Endothelial cell of umbilical vein (primary cell): ENCODE data around the gene CHD5. TPM values are rescaled to one million over a fixed set of nuclear protein-coding genes. Genes with fewer than 3 reads are reported as not detected.

Source experiments
- BruUV-seq: library from RNA; stranded (reverse); fragments of 400-500 nt; replicated peaks from 2 replicates; lab custom pipeline; 2021; lab: Mats Ljungman, UMichigan
- CTCF ChIA-PET: fragments of 300-600, 350-600 bp; sonication (Branson Sonifier 250); formaldehyde crosslinking; loops from one replicate; lab custom pipeline; 2021; ENCODE audit warnings: antibody characterized with exemption, inconsistent platforms; lab: Charles Lee
- POLR2A ChIA-PET: fragments of 300-600, 350-600 bp; sonication (Branson Sonifier 250); formaldehyde crosslinking; loops from one replicate; lab custom pipeline; 2021; ENCODE audit warnings: antibody characterized with exemption, inconsistent platforms; lab: Charles Lee
- DNase-seq: peaks from one replicate; pipeline ENCODE4 v3.0.0-alpha.2; 2011; ENCODE audit warnings: low read depth, low spot score
- FAIRE-seq: peaks from 2 replicates; lab custom pipeline; 2011; peaks lifted over from hg19 to GRCh38; lab: Jason Lieb, UNC
- H2AFZ ChIP-seq: 2 replicates; pipeline ENCODE4 v1.6.0; 2012; ENCODE audit warnings: low read depth, low read length, control low read depth, inconsistent platforms
- H3K27ac ChIP-seq: 2 replicates; pipeline ENCODE4 v1.5.1; 2011; ENCODE audit warnings: low read depth, mild to moderate bottlenecking, control low read depth, low read length, moderate library complexity; ENCODE audit not compliant: insufficient read depth
- H3K27me3 ChIP-seq, 2 experiments: 2 replicates each; pipeline versions ENCODE4 v1.6.0 to v1.6.1; 2011; ENCODE audit warnings: low read length in 2 of 2, mixed read lengths in 1 of 2; ENCODE audit not compliant: control insufficient read depth in 2 of 2, insufficient read depth in 2 of 2
- H3K36me3 ChIP-seq, 2 experiments: 2 replicates in 1 of 2; 3 replicates in 1 of 2; pipeline ENCODE4 v1.5.1; 2011; ENCODE audit warnings: low read length in 2 of 2, mild to moderate bottlenecking in 1 of 2, moderate library complexity in 1 of 2; ENCODE audit not compliant: control insufficient read depth in 2 of 2, insufficient read depth in 2 of 2; ENCODE audit errors: extremely low read depth in 1 of 2
- H3K4me1 ChIP-seq: 3 replicates; pipeline ENCODE4 v1.5.1; 2011; ENCODE audit warnings: mild to moderate bottlenecking, low read length; ENCODE audit not compliant: control insufficient read depth, insufficient read depth; ENCODE audit errors: extremely low read depth
- H3K4me2 ChIP-seq: 2 replicates; pipeline ENCODE4 v1.6.1; 2011; ENCODE audit warnings: low read length, control low read depth, mixed read lengths; ENCODE audit not compliant: insufficient read depth
- H3K4me3 ChIP-seq, 3 experiments: fragments of 200-600 bp in 1 of 3; sonication (generic), shearing (Covaris generic) in 1 of 3; replicated peaks in 1 of 3; 2 replicates each; pipeline ENCODE4 v1.5.1; 2011 to 2016; ENCODE audit warnings: control low read depth in 3 of 3, low read length in 3 of 3, mild to moderate bottlenecking in 2 of 3, inconsistent platforms in 1 of 3, low read depth in 1 of 3, moderate library complexity in 1 of 3; ENCODE audit not compliant: insufficient read depth in 1 of 3
- H3K79me2 ChIP-seq: 2 replicates; pipeline ENCODE4 v1.6.0; 2012; ENCODE audit warnings: low read length, inconsistent platforms; ENCODE audit not compliant: control insufficient read depth, insufficient read depth
- H3K9ac ChIP-seq: replicated peaks from 2 replicates; pipeline ENCODE3; 2011; ENCODE audit warnings: low read length, control low read depth; ENCODE audit not compliant: insufficient read depth; ENCODE audit errors: extremely low read depth
- H3K9me1 ChIP-seq: replicated peaks from 3 replicates; pipeline ENCODE4 v1.6.0; 2011; ENCODE audit warnings: mild to moderate bottlenecking, low read length; ENCODE audit not compliant: control insufficient read depth, insufficient read depth; ENCODE audit errors: extremely low read depth
- H3K9me3 ChIP-seq: replicated peaks from 2 replicates; pipeline ENCODE4 v1.5.1; 2012; ENCODE audit warnings: low read length, inconsistent platforms; ENCODE audit not compliant: control insufficient read depth, insufficient read depth
- H4K20me1 ChIP-seq: replicated peaks from 2 replicates; pipeline ENCODE3; 2011; ENCODE audit warnings: mild to moderate bottlenecking, low read length; ENCODE audit not compliant: control insufficient read depth, insufficient read depth; ENCODE audit errors: extremely low read depth
- CTCF ChIP-seq, 2 donors: IDR thresholded peaks; 1 replicate in 1 of 2; 2 replicates in 1 of 2; pipeline ENCODE4 v1.5.1; 2011; ENCODE audit warnings: low read length in 2 of 2, mild to moderate bottlenecking in 2 of 2, moderate library complexity in 2 of 2, control low read depth in 1 of 2, inconsistent platforms in 1 of 2, low read depth in 1 of 2; ENCODE audit not compliant: insufficient read depth in 1 of 2; ENCODE audit errors: extremely low read depth in 1 of 2
- EZH2 ChIP-seq: IDR thresholded peaks from 2 replicates; pipeline ENCODE4 v1.6.1; 2012; ENCODE audit warnings: borderline replicate concordance, low read depth, mild to moderate bottlenecking, moderate library complexity, low read length, inconsistent platforms; ENCODE audit not compliant: severe bottlenecking
- GATA2 ChIP-seq: IDR thresholded peaks from 2 replicates; pipeline ENCODE4 v1.7.0; 2011; ENCODE audit warnings: low read depth, mild to moderate bottlenecking, moderate library complexity, mixed read lengths, low read length; ENCODE audit not compliant: insufficient read length, insufficient read depth
- JUN ChIP-seq: IDR thresholded peaks from 2 replicates; pipeline ENCODE4 v1.6.1; 2011; ENCODE audit warnings: borderline replicate concordance, low read depth; ENCODE audit not compliant: insufficient read length, insufficient read depth
- MYC ChIP-seq: IDR thresholded peaks from one replicate; pipeline ENCODE4 v1.6.1; 2011; ENCODE audit warnings: mild to moderate bottlenecking, low read depth, low read length
- POLR2A ChIP-seq: IDR thresholded peaks from 2 replicates; pipeline ENCODE4 v1.6.1; 2012; ENCODE audit warnings: low read depth, mild to moderate bottlenecking, control low read depth, low read length
- POLR2AphosphoS5 ChIP-seq: IDR thresholded peaks from 2 replicates; pipeline ENCODE4 v1.6.1; 2012; ENCODE audit warnings: low read depth, mild to moderate bottlenecking, control low read depth, low read length, moderate library complexity; ENCODE audit not compliant: insufficient read depth
- dilution Hi-C: fragments of 300-500 bp; cut with MboI; formaldehyde crosslinking; loops from one replicate; pipeline ENCODE4 v1.15.0; 2019; ENCODE audit warnings: low sequenced_read_pairs; ENCODE audit not compliant: extremely low pct_ligation_motif_present
- intact Hi-C: fragments of 100-400 bp; cut with micrococcal nuclease; formaldehyde crosslinking; loops from one replicate; pipeline ENCODE4 v1.10.0; 2022
- polyA plus RNA-seq, 4 experiments: library from polyadenylated mRNA; depleted of rRNA in 3 of 4; stranded (reverse) in 3 of 4; unstranded in 1 of 4; fragments of >200 nt; gene quantifications; 2 replicates each; pipeline versions ENCODE4 v1.2.1 to v1.2.3, GENCODE V29; 2011 to 2012; ENCODE audit warnings: missing spikeins in 1 of 4
- total RNA-seq: library from RNA; stranded (reverse); gene quantifications from 2 replicates; pipeline ENCODE4 v1.2.3, GENCODE V29; 2021

The CHD5 gene
- total and polyA plus RNA-seq, 2 donors (not counting 3 experiments of a cell fraction or from before 2014, with no cell fraction given), result 0.04 to 0.11 TPM

DNA sequence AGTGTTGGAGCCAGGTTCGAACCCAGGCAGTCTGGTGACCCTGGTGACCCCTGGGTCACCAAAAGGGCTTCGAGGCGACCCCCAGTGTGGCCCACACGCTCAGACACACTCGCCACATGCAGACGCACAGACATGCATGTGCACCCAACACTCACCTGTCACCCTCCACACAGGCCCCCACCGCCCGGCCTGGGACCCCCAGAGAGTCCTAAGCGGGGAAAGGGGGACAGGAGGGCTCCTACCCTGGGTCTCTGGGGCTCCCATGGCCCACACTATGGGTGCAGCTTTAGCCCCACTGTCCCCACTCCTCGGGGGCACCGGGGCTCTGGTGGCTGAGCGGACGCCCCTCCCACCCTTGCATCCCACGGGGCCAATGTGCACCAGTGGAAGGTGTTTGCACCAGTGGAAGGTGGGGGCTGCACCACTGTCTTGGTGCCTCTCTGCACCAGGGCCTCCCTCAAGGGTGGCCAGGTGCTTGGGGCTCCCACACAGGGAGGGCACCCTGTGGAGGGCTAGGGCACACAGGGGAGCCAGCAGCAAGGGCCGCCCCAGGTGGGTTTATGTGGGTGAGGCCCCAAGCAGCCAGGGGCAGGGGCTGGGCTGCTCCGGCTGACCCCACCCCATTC lies 9.9 kb downstream of the CHD5 start:
- H2AFZ ChIP-seq, result no peak overlapping the region
- H3K4me1 ChIP-seq, result no peaks in the 10 kb centered on the region
- BruUV-seq, result no TSS peak
- FAIRE-seq (no peak), DNase-seq (no peak)
- no peaks in the 10 kb centered on the region for H3K9me3 ChIP-seq
- intact Hi-C loops, result no loop called here
- H4K20me1 ChIP-seq, result no peaks in the 10 kb centered on the region
- H3K27me3 ChIP-seq, result no peaks in the 10 kb centered on the region
- CTCF ChIA-PET, result interaction anchor here (1.2 to 2.8 kb wide), 3 partner anchors 35 to 129 kb away, joined by 4 to 15 read pairs (median 5); partner anchors contain the start of gene RNF207
- POLR2A ChIA-PET, result no interaction called here
- dilution Hi-C loops, result no loop called here
- TF ChIP-seq POLR2A (no peak), MYC (no peak), POLR2AphosphoS5 (no peak), EZH2 (no peak), JUN (no peak), CTCF (IDR thresholded peaks at IDR 0.05; ENCODE audit: extremely low read depth in 1 of 2, insufficient read depth in 1 of 2, low read depth in 1 of 2, low read length in 2 of 2) (no peak), GATA2 (no peak)
- no peak overlapping the region for H3K4me3 ChIP-seq
- H3K4me2 ChIP-seq, result no peak overlapping the region
- no peak overlapping the region for H3K27ac ChIP-seq
- H3K79me2 ChIP-seq, result no peaks in the 10 kb centered on the region
- H3K36me3 ChIP-seq, result no peaks in the 10 kb centered on the region
- H3K9ac ChIP-seq, result no peak overlapping the region
- H3K9me1 ChIP-seq, result no peaks in the 10 kb centered on the region
